GM18507 (cell line): Measurements from ENCODE around the gene HECW1.
"Not testable (repeated sequence)": the region's sequence is repeated elsewhere in the genome, so short reads cannot be mapped to it uniquely, and the experiment has no call there.

Source experiments
- DNase-seq: peaks from one replicate; pipeline ENCODE4 v3.0.0; 2011; ENCODE audit warnings: low read depth; ENCODE audit not compliant: insufficient read length; ENCODE audit errors: extremely low spot score
- FAIRE-seq: peaks from 2 replicates; lab custom pipeline; 2011; peaks lifted over from hg19 to GRCh38; lab: Jason Lieb, UNC

Gene HECW1

DNA sequence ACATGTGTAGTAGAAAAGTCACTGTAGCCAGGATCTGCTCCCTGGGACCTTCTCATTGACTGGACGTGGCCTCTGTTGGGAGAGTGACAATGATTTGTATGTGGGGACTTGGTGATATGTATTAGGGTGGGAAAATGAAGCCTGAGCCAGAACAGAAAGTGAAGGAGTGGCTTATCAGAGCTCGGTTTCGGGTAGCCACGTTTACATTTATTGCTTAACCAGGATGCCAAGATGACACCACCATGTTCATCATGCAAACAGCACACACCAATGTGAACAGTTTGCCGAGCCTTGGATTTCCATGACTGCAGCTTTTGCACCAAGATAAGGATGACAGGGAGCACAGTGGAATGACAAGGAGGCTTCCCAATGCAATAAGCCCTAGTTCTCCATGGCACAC is 357.7 kb downstream of the HECW1 start:
- DNase-seq: no peak
- peak; percentile 42 for FAIRE-seq

GRCh38 chr7:43475983-43476382 is 363.5 kb downstream of the HECW1 start:
- FAIRE-seq: no peak
- no peak for DNase-seq

GRCh38 chr7:43476896-43477295 is 364.4 kb downstream of the HECW1 start:
- peak; percentile 39 for FAIRE-seq
- DNase-seq: no peak

DNA sequence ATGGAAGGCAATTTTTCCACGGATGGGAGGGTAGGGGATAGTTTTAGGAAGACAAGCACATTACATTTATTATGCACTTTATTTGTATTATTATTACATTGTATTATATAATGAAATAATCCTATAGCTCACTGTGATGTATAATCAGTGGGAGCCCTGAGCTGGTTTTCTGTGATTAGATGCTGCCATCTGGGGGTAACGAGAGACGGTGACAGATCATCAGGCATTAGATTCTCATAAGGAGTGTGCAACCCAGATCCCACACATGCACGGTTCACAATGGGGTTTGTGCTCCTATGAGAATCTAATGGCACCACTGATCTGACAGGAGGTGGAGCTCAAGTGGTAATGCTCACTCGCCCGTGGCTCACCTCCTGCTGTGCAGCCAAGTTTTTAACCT is 366.6 kb downstream of the HECW1 start:
- FAIRE-seq (peak; percentile 46), DNase-seq (no peak)

GRCh38 chr7:43479543-43479942 is 367.1 kb downstream of the HECW1 start:
- DNase-seq (no peak), FAIRE-seq (no peak)

DNA sequence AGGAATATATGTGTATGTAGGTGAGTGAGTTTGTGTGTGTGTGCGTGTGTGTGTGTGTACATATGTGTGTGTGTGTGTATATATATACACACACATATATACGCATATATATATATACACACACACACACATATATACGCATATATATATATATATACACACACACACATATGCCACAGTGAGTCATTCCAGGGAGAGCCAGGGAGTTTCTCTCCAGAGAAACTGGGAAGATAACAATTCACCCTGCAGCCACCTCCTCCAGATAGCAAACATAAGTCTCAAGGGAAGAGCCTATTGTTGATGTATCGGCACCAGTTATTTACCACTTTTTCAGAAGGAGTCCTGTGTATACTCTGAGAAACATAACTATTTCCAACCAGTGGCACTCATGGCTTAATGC is 368.1 kb downstream of the HECW1 start:
- no peak for FAIRE-seq
- DNase-seq: no peak

GRCh38 chr7:43481902-43482678 is 369.6 kb downstream of the HECW1 start:
- FAIRE-seq: no peak
- no peak for DNase-seq

DNA sequence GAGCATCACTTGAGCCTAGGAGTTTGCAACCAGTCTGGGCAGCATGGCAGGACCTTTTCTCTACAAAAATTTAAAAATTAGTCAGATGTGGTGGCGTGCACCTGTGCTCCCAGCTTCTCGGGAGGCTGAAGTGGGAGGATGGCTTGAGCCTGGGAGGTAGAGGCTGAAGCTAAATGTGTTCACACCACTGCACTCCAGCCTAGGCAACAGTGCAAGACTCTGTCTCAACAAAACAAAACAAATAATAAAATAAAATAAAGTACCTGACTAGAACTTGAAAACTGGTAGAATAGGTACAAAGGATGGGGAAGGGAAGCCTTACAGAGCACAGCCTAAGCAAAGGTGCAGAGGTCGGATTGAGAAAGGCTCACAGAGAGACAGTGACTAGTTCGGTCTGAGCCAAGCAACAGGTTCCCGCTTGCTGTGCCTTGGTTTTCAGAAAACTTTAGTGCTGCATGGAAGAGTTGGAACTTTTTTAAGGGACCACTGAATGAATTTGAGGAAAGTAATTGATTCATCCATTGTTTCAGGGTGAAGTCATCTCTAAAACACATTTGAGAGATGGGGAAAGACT is 370.3 kb downstream of the HECW1 start:
- FAIRE-seq (peak; percentile 18), DNase-seq (no peak)

DNA sequence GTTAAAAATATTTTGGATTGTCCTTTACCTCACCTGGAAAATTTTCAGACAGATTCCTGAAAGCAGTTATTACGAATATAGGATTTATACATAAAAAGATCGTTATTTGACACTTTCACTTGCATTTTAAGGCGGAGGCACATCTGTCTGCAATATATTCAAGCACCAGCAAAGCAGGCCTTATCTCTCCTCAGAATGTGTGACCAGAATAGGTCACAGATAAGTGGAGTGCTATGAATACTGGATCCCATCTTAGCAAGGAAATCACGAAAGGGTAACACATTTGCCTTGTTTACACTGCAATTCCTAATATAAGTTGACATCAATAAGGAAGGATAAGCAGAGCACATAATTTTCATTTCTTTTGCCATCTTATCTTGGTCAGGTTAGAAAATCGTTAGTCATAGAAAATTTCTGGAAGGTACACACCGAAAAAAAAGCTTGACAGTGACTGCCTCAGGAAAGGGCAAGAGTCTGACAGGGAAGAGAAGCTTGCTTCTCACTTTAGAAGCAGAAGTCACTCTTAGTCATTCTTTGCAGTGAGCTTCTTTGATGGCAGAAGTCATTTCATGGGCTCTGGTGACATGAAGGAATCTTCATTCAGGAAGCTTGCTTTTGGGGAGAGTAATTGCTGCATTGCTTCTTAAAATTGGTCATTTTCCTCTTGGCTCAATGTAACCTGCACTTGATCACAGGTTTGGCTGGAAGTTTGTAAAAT is 372.4 kb downstream of the HECW1 start:
- no peak for FAIRE-seq
- no peak for DNase-seq

DNA sequence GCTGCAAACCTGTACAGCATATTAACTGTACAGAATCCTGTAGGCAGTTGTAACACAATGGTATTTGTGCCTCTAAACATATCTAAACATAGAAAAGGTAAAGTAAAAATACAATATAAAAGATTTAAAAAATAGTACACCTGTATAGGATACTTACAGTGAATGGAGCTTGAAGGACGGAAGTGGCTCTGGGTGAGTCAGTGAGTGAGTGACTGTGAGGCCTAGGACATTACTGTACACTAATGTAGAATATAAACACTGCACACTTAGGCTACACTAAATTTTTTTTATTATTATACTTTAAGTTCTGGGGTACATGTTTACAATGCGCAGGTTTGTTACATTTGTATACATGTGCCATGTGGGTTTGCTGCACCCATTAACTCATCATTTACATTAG is 373.1 kb downstream of the HECW1 start:
- FAIRE-seq (no peak), DNase-seq (no peak)

DNA sequence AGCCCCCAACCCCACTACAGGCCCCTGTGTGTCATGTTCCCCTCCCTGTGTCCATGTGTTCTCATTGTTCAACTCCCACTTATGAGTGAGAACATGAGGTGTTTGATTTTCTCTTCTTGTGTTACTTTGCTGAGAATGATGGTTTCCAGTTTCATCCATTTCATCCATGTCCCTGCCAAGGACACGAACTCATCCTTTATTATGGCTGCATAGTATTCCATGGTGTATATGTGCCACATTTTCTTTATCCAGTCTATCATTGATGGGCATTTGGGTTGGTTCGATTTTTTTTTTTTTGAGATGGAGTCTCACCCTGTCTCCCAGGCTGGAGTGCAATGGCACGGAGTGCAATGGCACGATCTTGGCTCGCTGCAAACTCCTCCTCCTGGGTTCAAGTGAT is 373.6 kb downstream of the HECW1 start:
- FAIRE-seq, DNase-seq: not testable (repeated sequence)

DNA sequence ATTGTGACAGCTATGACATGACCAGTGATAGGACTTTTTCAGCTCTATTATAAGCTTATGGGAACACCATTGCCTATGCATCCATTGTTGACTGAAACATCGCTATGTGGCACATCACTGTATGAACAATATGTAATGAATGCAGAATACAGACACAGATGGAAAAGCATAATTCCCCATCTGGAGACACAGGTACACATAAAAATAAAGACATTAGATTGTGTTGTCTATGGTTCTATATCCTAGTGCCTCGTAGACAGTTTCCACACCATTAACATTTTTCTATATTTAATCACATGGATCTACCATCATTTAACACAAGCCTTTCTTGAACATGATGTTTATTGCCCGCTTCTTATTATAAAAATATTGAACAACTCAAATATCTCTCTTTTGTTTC is 374.2 kb downstream of the HECW1 start:
- FAIRE-seq: no peak

GRCh38 chr7:43487731-43488073 is 375.3 kb downstream of the HECW1 start:
- DNase-seq (no peak), FAIRE-seq (no peak)

More for the DNA sequence above, 374.2 kb downstream of the HECW1 start:
- DNase-seq: no peak

- DNase-seq (no peak), FAIRE-seq (no peak)
Observed at GRCh38 chr7:43489257-43489656, 376.8 kb downstream of the HECW1 start.

DNA sequence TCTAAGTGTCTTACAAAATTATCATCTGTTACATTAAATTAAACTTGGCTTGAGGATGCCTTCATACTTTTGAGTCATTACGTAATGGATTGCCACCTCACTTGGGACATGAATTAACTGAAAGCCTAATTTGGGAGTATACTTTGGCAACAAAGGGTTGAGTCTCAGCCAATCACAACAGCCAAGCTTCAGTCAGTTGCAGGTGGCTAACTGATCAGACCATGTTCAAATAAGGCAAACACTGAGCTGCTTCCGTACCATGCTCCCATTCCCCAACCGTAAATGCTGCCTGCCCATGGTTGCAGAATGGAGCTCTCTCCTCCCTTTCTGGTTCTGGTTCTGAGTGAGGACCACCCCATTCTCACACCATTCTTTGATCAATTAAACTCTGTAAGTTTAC is 377.6 kb downstream of the HECW1 start:
- FAIRE-seq: no peak

DNA sequence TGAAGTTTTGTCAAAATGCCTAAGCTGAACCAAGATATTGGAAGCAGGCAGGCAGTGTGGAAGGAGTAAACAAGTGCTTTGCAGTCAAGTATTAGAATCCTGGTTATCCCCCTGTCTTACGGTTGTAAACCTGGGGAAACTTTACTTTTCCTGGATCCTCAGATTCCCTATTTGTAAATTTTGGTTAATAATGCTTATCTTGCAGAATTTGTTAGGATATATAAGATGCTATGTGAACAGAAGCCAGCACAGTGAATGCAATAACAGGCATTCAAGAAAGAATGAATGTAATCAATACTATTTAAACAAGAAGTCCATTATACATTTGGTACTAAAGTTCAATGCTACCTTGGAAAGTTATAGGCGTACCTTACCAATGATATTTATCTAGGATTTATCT is 378.7 kb downstream of the HECW1 start:
- FAIRE-seq (no peak), DNase-seq (no peak)

More for the DNA sequence above, 377.6 kb downstream of the HECW1 start:
- no peak for DNase-seq

- DNase-seq (no peak), FAIRE-seq (no peak)
Observed at GRCh38 chr7:43491984-43492383, 379.5 kb downstream of the HECW1 start.

- no peak for FAIRE-seq
- DNase-seq: no peak
Observed at GRCh38 chr7:43492896-43493295, 380.4 kb downstream of the HECW1 start.

- DNase-seq (no peak), FAIRE-seq (no peak)
Observed at GRCh38 chr7:43495572-43495971, 383.1 kb downstream of the HECW1 start.

GRCh38 chr7:43496596-43496995 is 384.1 kb downstream of the HECW1 start:
- DNase-seq (no peak), FAIRE-seq (no peak)

DNA sequence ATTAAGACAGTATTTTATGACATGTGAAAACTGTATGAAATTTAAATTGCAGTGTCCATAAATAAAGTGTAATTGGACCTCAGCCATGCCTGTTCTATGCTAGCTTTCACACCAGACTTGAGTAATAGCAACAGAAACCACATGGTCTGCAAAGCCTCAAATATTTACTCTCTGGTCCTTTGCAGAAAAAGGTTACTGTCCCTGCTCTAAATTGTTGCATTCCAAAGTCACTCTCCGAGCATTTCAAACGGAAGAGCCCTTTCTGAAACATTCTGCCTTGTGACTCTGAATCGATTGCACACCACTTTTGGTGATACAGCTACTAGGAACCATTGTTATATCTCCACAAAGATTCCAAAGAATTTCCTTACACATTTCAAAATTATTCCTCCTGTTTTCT is 389.4 kb downstream of the HECW1 start:
- FAIRE-seq: no peak
- DNase-seq: no peak
